CD1c-positive myeloid dendritic cell (primary cell): ENCODE data around the gene HMGB1.

Experiments
- DNase-seq: peaks from one replicate; pipeline ENCODE4 v3.0.0-alpha.2; 2016; ENCODE audit errors: extremely low spot score

The HMGB1 gene

GRCh38 chr13:30429721-30430694 is 35.7 kb downstream of the HMGB1 start:
- peak; percentile 72 for DNase-seq

- DNase-seq, result no peak
Observed at GRCh38 chr13:30429235-30429634, 36.5 kb downstream of the HMGB1 start.

GRCh38 chr13:30423891-30424290 is 41.8 kb downstream of the HMGB1 start:
- no peak for DNase-seq

- DNase-seq, result peak; percentile 90
Observed at GRCh38 chr13:30422054-30422839, 43.5 kb downstream of the HMGB1 start, which contains the start of gene UBE2L5. TSS of gene UBE2L5 (plus strand) at chr13:30422493. CDS start at chr13:30427991, 5,498 bp downstream.

- peak; percentile 88 for DNase-seq
Observed at GRCh38 chr13:30421093-30422053, 44.4 kb downstream of the HMGB1 start.

- no peak for DNase-seq
Observed at GRCh38 chr13:30418717-30419459, 46.8 kb downstream of the HMGB1 start.

- DNase-seq, result no peak
Observed at GRCh38 chr13:30418075-30418716, 47.5 kb downstream of the HMGB1 start.

- DNase-seq, result no peak
Observed at GRCh38 chr13:30416471-30416870, 49.3 kb downstream of the HMGB1 start.

GRCh38 chr13:30415430-30416030 is 50.2 kb downstream of the HMGB1 start:
- no peak for DNase-seq

GRCh38 chr13:30413842-30414241 is 51.9 kb downstream of the HMGB1 start:
- peak; percentile 36 for DNase-seq

GRCh38 chr13:30412346-30412745 is 53.4 kb downstream of the HMGB1 start:
- no peak for DNase-seq

- DNase-seq, result no peak
Observed at GRCh38 chr13:30410705-30411125, 55.0 kb downstream of the HMGB1 start.

- no peak for DNase-seq
Observed at GRCh38 chr13:30409886-30410704, 55.6 kb downstream of the HMGB1 start.

- peak; percentile 95 for DNase-seq
Observed at GRCh38 chr13:30408319-30409101, 57.2 kb downstream of the HMGB1 start.

GRCh38 chr13:30406779-30407416 is 58.8 kb downstream of the HMGB1 start:
- DNase-seq, result no peak
